ENCODE results near the gene SPTBN5.
A peak's percentile ranks its signal among the peaks of the same experiment; 100 is the strongest.

The SPTBN5 gene

DNA sequence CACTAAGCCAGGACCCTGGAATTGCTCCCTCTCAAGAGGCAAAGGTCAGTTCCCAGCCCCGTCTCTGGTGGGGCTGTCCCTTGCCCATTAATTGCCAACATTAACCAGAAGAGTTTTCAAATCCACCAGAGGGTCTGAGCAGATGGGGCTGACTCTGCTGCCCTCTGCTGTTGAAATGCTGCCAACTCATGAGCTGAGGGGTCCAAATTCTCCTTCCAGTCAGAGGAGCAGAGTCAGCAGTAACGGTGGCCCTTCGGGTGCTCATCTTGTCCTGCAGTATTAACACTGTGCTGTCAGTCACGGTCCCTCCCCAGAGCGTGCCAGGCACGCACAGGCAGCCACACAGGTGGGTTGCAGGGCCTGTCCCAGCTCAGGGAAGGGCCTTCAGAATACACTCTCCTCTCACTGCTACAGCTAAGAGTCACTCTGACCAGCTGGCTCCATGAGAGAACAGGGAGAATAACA is 10.7 kb upstream of the SPTBN5 start:
- DNase-seq (ENCODE audit: low read depth in 2 of 2): peak; percentile 50 to 51

DNA sequence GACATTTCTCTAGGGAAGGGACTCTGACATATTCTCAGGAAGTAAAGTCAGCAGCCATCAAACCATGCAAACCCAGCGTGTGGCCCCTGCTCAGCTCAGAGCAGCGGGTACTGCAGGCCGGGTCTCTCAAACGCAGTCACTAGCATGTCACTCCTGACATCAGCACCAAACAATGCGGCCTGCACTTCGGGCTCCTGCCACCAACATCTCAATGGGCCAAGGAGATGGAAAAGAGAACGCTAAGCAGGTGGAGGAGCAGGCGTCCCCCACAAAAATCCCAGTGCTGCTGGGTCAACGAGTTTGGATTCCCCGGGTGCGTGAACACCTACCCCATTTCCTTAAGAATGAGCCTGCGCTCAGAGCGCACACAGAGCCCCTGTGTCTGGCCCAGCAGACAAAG is 9.9 kb upstream of the SPTBN5 start:
- DNase-seq (ENCODE audit: low read depth in 2 of 2): no peak

DNA sequence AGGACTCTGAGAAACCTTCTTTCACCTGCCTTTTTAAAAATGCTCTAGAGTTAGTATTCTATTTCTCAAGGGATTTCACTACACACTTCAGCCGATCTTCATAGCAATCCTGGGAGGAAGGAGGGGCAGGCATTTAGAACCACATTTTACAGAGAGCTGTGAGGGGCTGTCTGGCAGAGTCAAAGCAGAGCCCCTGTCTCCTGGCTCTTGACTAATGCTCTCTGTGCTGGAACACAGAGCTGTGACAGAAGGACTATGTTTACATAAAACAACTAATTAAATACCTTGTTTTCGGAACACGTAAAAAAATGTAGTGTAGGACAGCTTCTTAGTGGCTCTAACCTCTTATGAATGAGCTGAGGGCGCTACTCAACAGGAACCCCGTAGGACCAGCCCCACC is 7.6 kb upstream of the SPTBN5 start:
- no peak for DNase-seq (ENCODE audit: low read depth in 2 of 2)

GRCh38 chr15:41900526-41901380 is 6.9 kb upstream of the SPTBN5 start:
- no peak for DNase-seq (ENCODE audit: low read depth in 2 of 2)

GRCh38 chr15:41899854-41900442 is 6.1 kb upstream of the SPTBN5 start:
- DNase-seq (ENCODE audit: low read depth in 2 of 2): no peak

DNA sequence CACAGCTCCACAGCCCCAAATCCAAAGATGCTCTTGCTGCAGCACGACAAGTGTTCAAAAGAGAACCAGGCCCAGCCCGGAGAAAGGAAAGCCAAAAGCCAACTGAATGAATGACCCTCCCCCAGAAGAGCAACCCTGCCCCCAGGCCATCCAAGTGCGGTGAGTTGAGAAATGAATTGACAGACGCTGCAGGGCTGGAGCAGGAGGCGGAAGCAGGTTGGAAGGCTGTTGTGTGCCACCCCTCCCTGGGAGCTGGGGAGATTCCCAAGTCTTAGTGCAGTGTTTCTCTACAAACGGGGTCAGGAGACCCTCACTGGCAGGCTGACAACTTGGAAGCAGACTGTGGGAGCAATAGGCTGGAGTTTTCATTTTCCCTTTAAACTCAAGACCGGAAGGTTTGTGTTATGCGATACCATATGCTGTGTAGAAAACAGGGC is 3.5 kb upstream of the SPTBN5 start:
- no peak for DNase-seq (ENCODE audit: low read depth in 2 of 2)

GRCh38 chr15:41896566-41896965 is 2.7 kb upstream of the SPTBN5 start:
- no peak for DNase-seq (ENCODE audit: low read depth in 2 of 2)

DNA sequence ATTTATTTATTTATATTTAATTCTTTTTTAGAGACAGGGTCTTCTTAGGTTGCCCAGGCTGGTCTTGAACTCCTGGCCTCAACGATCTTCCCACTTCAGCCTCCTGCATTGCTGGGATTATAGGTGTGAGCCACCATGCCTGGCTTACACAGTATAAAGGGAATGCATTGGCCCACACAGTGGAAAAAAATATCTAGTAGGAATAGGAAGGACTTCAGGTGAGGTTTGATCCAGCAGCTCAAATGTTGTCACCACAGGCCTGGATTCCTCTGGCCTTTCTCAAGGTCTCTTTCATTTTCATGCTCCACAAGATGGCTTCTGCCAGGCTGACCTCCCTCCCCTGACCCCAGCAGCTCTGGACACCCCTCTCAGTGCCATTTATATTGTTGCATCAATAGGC is 2.1 kb upstream of the SPTBN5 start:
- DNase-seq (ENCODE audit: low read depth in 2 of 2): no peak

- DNase-seq (ENCODE audit: low read depth in 2 of 2): no peak
Observed at GRCh38 chr15:41895491-41895890, 1.6 kb upstream of the SPTBN5 start.

DNA sequence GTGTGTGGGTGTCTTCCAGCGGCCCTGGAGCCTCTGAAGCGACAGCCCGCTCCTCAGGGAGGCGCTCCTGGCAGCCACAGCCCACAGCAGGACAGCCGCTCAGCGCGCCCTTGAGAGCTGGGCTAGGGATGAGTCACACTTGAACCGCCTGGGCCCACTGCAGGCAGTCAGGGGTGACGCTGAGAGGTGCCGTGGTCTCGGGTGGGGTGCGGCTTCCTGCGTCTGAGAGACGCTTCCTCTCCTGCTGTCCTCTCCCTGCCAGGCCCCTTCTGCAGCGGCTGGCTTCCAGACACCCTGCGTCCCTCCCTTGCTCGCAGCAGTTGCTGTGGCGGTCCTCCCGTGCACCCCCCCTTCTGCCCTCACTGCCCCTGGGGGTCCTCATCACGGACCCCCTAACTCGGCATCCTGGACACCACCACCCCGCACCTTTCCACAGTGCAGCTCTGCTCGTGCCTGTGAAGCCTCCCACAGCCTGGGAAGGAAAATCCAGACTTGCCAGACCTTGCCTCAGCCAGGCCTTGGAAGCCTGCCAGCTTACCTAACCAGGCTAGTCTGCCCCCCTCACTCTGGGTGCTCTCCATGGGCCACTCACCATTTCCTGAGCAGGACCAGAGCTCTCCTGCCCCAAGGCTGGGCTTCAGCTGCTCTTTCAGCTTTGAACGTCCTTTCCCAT is 1.1 kb upstream of the SPTBN5 start:
- peak; percentile 79 to 85 for DNase-seq (ENCODE audit: low read depth in 2 of 2)

- DNase-seq (ENCODE audit: low read depth in 2 of 2): no peak
Observed at GRCh38 chr15:41894251-41894790, 468 bp upstream of the SPTBN5 start.

DNA sequence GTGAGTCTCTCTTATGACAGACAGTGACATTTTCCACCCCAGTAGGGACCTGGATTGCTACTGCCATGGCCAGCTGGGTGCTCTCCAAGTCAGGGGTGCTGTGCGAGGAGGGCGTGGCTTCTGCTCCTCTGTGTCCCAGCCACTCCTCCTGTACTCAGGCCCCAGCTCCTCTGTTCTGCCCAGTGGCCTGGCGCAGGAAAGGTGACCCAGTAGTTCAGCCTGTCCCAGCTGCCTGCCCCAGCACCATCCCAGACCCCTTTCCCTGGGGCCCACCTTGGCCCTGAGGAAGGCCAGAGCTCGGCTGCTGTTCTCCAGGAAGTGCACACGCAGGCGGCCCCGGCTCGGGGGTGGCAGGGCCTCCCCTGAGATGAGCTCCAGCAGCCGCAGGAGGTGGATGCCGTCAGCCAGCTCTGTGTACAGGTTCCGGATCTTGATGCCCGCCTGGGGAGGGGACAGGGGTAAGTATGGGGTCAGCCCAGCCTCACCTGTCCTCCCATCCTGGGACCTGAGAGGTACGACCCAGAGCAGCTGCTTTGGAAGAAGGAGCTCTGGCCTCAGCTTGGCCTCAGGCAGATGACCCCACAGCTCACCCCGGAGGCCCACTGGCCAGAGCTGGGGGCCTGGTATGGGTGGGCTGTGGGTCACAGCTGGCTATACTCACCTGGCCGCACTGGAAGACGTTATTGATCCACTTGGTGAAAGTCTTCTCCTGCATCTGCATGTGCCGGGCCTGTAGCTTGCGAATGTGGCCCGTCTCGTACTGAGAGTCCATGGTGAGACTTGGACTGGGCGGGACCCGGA is 1.0 kb downstream of the SPTBN5 start:
- no peak for DNase-seq (ENCODE audit: low read depth in 2 of 2)

GRCh38 chr15:41891946-41892345 is 1.9 kb downstream of the SPTBN5 start:
- DNase-seq (ENCODE audit: low read depth in 2 of 2): no peak

GRCh38 chr15:41891226-41891625 is 2.6 kb downstream of the SPTBN5 start:
- no peak for DNase-seq (ENCODE audit: low read depth in 2 of 2)

DNA sequence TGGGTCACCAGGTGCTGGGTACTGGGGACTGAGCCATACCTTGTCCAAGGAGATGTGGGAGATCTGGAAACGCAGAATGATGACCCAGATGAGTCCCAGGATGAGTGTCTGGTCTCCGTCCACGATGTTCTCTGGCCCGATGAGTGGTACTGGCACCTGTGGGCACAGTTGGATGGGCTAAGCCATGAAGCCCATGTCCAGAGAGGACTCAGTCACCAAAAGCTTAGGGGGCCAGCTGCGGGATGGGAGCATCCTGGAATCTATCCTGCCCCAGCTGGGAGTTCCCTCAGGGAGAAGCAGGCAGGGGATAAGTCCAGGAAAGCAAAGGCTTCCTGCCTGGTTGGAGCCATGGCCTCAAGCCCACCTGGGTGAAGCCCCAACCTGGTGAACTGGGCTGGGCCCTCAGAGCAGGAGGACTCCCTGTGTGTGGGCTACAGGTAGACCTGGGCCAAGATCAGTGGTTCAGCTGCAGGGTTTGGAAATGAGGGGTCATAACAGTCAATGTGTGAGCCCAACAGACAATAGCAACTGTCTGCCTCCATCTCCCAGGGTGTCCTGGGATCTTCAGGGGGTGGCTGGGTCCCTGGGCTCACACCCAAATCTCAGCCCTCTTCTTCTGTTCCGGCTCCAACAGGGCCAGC is 3.7 kb downstream of the SPTBN5 start:
- DNase-seq (ENCODE audit: low read depth in 2 of 2): no peak

DNA sequence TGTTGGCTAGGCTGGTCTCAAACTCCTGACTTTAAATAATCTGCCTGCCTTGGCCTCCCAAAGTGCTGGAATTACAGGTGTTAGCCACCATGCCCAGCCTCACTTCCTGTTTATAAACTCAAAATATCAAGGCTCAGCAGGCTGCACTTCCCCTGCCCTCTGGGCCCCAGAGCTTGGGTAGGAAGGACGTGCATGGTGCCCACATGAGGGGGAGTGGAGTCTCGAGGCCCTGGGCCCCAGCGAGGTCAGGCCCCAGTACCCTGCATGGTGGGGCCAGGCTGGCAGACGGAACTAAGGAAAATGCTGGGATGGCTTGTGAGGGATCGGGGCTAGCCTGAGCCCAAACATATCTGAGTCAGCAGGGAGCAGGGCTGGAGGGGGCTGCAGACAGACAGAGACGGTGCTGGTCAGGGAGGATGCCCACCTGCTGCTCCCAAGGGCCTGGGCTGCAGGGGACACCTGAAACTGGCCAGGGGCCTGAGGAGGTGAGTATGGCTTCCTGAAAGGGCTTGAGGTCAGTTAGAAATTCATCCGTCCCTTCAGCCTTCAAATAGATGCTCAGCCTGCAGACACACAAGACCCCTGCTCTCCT is 5.1 kb downstream of the SPTBN5 start:
- no peak for DNase-seq (ENCODE audit: low read depth in 2 of 2)

GRCh38 chr15:41887893-41888292 is 6.0 kb downstream of the SPTBN5 start:
- no peak for DNase-seq (ENCODE audit: low read depth in 2 of 2)

DNA sequence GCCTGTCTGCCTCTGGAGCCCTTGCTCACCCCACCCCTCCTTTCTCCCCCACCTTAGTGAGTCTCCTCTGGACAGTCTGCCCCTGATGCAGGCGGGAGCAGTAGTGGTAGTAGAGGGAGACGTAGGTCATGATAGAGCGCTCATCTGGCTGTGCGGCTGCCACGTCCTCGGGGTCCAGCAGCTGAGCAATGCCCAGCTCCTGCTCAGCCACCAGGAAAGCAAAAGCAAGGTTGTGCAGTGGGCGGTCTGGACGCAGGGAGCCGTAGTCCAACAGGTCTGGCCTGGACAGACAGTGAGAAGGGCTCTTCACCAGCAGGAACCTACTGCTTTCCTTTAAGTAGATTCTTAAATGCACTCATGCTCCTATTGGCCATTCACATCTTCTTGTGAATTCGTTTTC is 6.7 kb downstream of the SPTBN5 start:
- DNase-seq (ENCODE audit: low read depth in 2 of 2): no peak

- DNase-seq (ENCODE audit: low read depth in 2 of 2): no peak
Observed at GRCh38 chr15:41886741-41887140, 7.1 kb downstream of the SPTBN5 start.

DNA sequence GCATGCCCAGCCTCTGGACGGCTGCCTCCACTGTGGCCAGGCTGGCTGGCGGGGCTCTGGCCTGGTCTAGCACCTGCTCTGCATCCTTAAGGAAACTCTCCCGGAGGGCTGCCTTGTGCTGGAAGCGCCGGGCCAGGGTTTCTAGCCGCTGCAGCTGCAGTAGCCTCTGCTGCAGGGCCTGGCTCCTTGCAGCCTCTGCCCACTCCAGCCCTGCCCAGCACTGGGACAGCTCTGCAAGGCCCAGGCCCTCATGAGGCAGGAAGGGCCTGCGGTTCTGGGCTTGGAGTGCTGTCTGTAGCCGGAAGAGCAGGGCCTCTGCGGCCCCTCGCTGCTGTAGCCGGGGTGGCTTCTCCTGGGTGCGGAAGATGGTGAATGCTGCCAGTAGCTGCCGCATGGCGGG is 8.0 kb downstream of the SPTBN5 start:
- no peak for DNase-seq (ENCODE audit: low read depth in 2 of 2)

GRCh38 chr15:41885321-41885720 is 8.5 kb downstream of the SPTBN5 start:
- DNase-seq (ENCODE audit: low read depth in 2 of 2): no peak
